HL-60 (cell line): ENCODE measurements around the gene HOXB6.

Experiments used
- DNase-seq, 2 experiments: peaks; one replicate each; pipeline ENCODE4 v3.0.0-alpha.2; 2010 to 2020; ENCODE audit warnings: low read depth in 1 of 2, low spot score in 1 of 2
- H3K27ac ChIP-seq: fragments of 250-450 bp; sonication (Bioruptor Pico); replicated peaks from 2 replicates; pipeline ENCODE4 v1.5.1; 2020; ENCODE audit warnings: mild to moderate bottlenecking, moderate library complexity
- H3K27me3 ChIP-seq: fragments of 250-450 bp; sonication (Bioruptor Pico); 2 replicates; pipeline ENCODE4 v1.5.1; 2021; ENCODE audit warnings: mild to moderate bottlenecking, moderate library complexity; ENCODE audit not compliant: insufficient read depth, poor library complexity, severe bottlenecking
- H3K4me3 ChIP-seq: replicated peaks from 2 replicates; pipeline ENCODE4 v1.5.1; 2011; ENCODE audit warnings: mild to moderate bottlenecking, control low read depth, low read length; ENCODE audit not compliant: insufficient read depth
- GABPA ChIP-seq: IDR thresholded peaks from 2 replicates; pipeline ENCODE4 v1.6.1; 2012; ENCODE audit warnings: low read depth
- POLR2AphosphoS5 ChIP-seq: IDR thresholded peaks from 2 replicates; pipeline ENCODE4 v1.6.1; 2012; ENCODE audit warnings: low read depth
- SPI1 ChIP-seq: IDR thresholded peaks from 2 replicates; pipeline ENCODE4 v1.6.1; 2012; ENCODE audit warnings: low read depth, mild to moderate bottlenecking, borderline replicate concordance
- TF ChIP-seq, protein P1 (sequence below): IDR thresholded peaks from 2 replicates; pipeline ENCODE4 v1.6.1; 2012; ENCODE audit warnings: low read depth; ENCODE audit not compliant: insufficient replicate concordance
- TF ChIP-seq, protein P2 (sequence below): IDR thresholded peaks from one replicate; pipeline ENCODE4 v1.5.1; 2011; ENCODE audit warnings: low read length, control low read depth, inconsistent platforms; ENCODE audit not compliant: insufficient read depth

HOXB6 gene

DNA sequence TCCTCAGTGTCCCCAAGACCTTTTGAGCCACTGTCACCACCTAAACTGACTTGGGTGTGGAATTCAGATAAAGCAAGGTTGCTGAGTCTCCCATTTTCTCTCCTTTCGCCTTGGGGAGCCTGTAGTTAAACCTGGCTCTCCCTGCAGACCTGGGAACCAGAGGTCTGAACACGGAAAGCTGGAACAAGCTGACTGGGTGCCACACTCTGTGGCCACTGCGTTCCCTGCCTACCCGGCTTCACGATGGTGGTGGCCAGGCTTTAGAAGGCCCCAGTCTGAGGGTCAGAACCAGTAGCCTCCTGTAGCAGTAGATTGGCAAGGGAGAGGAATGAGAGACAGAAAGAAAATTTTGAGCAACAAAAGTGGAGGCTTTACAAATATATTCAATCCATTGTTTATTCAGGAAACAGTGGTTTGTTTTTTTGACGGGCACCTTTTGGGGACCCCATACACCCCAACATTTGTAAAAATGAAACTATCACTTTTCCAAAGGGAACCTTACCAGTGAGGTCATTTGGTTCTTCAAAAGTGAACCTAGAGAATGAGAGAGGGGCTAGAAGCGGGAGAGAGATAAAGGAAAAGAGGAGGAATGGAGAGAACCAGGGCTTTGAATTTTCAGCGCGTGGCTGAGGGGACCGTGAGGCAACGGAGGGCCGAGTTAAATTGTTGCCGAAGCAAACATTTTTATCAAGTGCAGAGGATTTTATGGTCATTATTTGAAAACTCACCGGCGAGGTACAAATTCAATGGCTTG, 12.1 kb upstream of the HOXB6 start:
- no peak overlapping the region for H3K4me3 ChIP-seq
- H3K27me3 ChIP-seq, result peaks cover 85% of the 10 kb centered on the region
- DNase-seq, result no peak
- TF ChIP-seq, protein P1, sequence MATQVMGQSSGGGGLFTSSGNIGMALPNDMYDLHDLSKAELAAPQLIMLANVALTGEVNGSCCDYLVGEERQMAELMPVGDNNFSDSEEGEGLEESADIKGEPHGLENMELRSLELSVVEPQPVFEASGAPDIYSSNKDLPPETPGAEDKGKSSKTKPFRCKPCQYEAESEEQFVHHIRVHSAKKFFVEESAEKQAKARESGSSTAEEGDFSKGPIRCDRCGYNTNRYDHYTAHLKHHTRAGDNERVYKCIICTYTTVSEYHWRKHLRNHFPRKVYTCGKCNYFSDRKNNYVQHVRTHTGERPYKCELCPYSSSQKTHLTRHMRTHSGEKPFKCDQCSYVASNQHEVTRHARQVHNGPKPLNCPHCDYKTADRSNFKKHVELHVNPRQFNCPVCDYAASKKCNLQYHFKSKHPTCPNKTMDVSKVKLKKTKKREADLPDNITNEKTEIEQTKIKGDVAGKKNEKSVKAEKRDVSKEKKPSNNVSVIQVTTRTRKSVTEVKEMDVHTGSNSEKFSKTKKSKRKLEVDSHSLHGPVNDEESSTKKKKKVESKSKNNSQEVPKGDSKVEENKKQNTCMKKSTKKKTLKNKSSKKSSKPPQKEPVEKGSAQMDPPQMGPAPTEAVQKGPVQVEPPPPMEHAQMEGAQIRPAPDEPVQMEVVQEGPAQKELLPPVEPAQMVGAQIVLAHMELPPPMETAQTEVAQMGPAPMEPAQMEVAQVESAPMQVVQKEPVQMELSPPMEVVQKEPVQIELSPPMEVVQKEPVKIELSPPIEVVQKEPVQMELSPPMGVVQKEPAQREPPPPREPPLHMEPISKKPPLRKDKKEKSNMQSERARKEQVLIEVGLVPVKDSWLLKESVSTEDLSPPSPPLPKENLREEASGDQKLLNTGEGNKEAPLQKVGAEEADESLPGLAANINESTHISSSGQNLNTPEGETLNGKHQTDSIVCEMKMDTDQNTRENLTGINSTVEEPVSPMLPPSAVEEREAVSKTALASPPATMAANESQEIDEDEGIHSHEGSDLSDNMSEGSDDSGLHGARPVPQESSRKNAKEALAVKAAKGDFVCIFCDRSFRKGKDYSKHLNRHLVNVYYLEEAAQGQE, result no peak
- TF ChIP-seq, protein P2, sequence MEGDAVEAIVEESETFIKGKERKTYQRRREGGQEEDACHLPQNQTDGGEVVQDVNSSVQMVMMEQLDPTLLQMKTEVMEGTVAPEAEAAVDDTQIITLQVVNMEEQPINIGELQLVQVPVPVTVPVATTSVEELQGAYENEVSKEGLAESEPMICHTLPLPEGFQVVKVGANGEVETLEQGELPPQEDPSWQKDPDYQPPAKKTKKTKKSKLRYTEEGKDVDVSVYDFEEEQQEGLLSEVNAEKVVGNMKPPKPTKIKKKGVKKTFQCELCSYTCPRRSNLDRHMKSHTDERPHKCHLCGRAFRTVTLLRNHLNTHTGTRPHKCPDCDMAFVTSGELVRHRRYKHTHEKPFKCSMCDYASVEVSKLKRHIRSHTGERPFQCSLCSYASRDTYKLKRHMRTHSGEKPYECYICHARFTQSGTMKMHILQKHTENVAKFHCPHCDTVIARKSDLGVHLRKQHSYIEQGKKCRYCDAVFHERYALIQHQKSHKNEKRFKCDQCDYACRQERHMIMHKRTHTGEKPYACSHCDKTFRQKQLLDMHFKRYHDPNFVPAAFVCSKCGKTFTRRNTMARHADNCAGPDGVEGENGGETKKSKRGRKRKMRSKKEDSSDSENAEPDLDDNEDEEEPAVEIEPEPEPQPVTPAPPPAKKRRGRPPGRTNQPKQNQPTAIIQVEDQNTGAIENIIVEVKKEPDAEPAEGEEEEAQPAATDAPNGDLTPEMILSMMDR, result no peak
- TF ChIP-seq GABPA, result no peak
- TF ChIP-seq SPI1, result no peak
- TF ChIP-seq POLR2AphosphoS5, result no peak
- H3K27ac ChIP-seq, result no peak overlapping the region

DNA sequence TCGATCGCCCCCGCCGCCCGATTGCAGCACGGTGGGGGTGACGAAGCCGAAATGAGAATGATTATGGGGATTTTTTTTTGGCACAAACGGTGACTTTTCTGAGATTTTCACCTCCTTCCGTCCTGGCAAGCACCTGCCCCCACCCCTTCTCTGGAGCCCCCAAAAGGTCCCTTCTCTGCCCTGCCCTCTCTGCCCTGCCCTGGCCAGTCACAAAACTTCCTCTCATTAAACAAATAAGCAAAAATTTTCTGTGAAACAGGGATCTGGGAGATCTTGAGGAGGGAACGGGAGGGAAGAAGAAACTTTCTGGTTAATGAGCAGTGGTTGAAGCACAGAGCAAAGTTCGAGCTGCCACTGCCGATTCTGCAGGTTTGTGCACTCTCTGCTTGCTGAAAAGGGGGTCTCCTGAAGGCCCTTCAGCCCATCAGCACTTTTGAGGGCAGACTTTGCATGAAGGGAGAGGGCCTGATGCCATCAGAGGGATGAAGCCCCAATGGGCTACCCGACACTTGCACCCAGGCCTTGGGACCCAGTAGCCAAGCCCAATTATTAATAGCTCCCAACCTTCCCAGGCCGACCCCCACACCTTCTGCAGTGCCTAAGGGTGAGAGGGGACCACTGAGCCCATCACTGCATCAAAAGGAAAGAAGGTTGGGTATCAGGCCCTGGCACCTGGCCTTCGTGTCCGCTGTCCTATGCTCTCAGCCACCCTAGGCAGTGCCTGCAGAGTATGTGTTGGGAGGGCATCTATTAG, 11.4 kb upstream of the HOXB6 start:
- no peak for DNase-seq
- H3K4me3 ChIP-seq, result no peak overlapping the region
- TF ChIP-seq, protein P1, result no peak
- TF ChIP-seq, protein P2, result no peak
- TF ChIP-seq SPI1 (no peak), GABPA (no peak), POLR2AphosphoS5 (no peak)
- no peak overlapping the region for H3K27ac ChIP-seq
- H3K27me3 ChIP-seq, result peaks cover 86% of the 10 kb centered on the region

DNA sequence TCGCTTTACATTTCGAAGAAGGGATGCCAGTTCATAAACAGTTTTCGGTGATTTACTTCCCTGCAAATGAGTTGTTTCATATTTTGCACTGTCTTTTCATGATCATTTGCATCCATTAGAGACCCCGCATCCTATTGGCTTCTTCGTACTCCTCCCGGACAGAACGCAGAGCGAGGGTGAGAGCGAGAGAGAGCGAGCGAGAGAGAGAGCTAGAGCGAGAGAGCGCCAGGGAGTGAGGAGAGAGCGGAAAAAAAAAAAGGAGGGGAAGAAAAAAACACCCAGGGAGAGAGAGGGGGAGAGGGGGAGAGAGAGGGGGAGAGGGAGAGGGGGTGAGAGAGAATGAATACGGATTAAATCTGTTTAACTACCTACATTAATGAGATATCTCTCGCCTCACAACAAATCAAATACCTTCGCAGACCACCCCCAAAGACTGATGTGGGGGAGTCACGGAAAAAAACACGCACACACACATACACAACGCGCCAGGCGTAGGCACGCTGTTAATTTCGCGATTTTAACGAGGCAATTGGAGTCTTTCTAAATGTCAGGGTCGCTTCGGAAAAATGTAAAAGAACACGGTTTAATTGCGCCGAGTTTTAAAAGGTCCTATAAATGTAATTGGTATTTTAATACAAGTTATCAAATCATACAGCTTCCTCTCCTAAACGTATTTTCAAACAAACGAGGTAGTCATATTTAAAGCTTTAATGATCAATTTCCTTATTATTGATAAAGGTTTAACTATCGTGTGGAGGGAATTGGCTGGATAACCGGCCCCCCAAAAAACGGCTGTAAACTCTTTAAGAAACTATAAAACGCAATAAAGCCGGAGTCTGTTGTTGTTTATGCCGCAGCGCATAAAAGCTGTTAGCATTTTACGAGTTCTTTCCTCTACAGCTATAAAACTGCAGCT, 10.5 kb upstream of the HOXB6 start, which contains the start of gene HOXB8:
Gene HOXB8 (minus strand): TSS at position 246 of the 916 bp plus-strand sequence. CDS start 588 bp downstream, outside the sequence.
- Histone ChIP-seq H3K27ac (no peak within 1 kb of the TSS), H3K4me3 (no peak within 1 kb of the TSS), H3K27me3 (peaks cover 86% of the 10 kb centered on the region)
- TF ChIP-seq POLR2AphosphoS5 (no peak), SPI1 (no peak), GABPA (no peak)
- TF ChIP-seq, protein P1, result no peak
- TF ChIP-seq, protein P2, result no peak
- no peak for DNase-seq
